MM.1S (cell line): ENCODE data around the gene ADCY9.
"Not testable (repeated sequence)": the region's sequence is repeated elsewhere in the genome, so short reads cannot be mapped to it uniquely, and the experiment has no call there.

Experiments
- DNase-seq: peaks from one replicate; pipeline ENCODE4 v3.0.0-alpha.2; 2015
- H2AFZ ChIP-seq: fragments of 300-600 bp; sonication (generic); 2 replicates; pipeline ENCODE4 v1.6.0; 2016; ENCODE audit warnings: antibody characterized with exemption, low read length
- H3F3A ChIP-seq: fragments of 300-600 bp; sonication (generic); 2 replicates; pipeline ENCODE4 v1.6.1; 2016; ENCODE audit warnings: mild to moderate bottlenecking, antibody characterized with exemption, low read length, moderate library complexity, mixed read lengths; ENCODE audit not compliant: insufficient read depth
- H3K27ac ChIP-seq: fragments of 300-600 bp; sonication (generic); 2 replicates; pipeline ENCODE4 v1.5.1; 2016; ENCODE audit warnings: mild to moderate bottlenecking, low read length
- H3K27me3 ChIP-seq: fragments of 300-600 bp; sonication (generic); replicated peaks from 2 replicates; pipeline ENCODE4 v1.6.0; 2016; ENCODE audit warnings: low read length; ENCODE audit not compliant: insufficient read depth
- H3K36me3 ChIP-seq: fragments of 300-600 bp; sonication (generic); replicated peaks from 2 replicates; pipeline ENCODE4 v1.6.1; 2016; ENCODE audit warnings: mild to moderate bottlenecking, low read length, mixed read lengths; ENCODE audit not compliant: insufficient read depth
- H3K4me1 ChIP-seq: fragments of 300-600 bp; sonication (generic); 2 replicates; pipeline ENCODE4 v1.6.1; 2016; ENCODE audit warnings: low read length, mixed read lengths
- H3K4me2 ChIP-seq: fragments of 300-600 bp; sonication (generic); 2 replicates; pipeline ENCODE4 v1.6.0; 2016; ENCODE audit warnings: low read depth, low read length
- H3K4me3 ChIP-seq: fragments of 300-600 bp; sonication (generic); 2 replicates; pipeline ENCODE4 v1.5.1; 2016; ENCODE audit warnings: low read length, mixed read lengths
- H3K79me2 ChIP-seq: fragments of 300-600 bp; sonication (generic); 2 replicates; pipeline ENCODE4 v1.6.1; 2016; ENCODE audit warnings: mixed run types, low read length, mixed read lengths
- H3K9ac ChIP-seq: fragments of 300-600 bp; sonication (generic); 2 replicates; pipeline ENCODE4 v1.6.1; 2016; ENCODE audit warnings: low read length, mixed read lengths
- H3K9me2 ChIP-seq: fragments of 300-600 bp; sonication (generic); replicated peaks from 2 replicates; pipeline ENCODE4 v1.6.1; 2016; ENCODE audit warnings: mild to moderate bottlenecking, low read length, mixed read lengths; ENCODE audit not compliant: insufficient read depth
- H3K9me3 ChIP-seq: fragments of 300-600 bp; sonication (generic); replicated peaks from 2 replicates; pipeline ENCODE4 v1.6.1; 2016; ENCODE audit warnings: mild to moderate bottlenecking, low read length, mixed read lengths; ENCODE audit not compliant: insufficient read depth
- H4K20me1 ChIP-seq: fragments of 300-600 bp; sonication (generic); 2 replicates; pipeline ENCODE4 v1.6.1; 2016; ENCODE audit warnings: mild to moderate bottlenecking, low read length, moderate library complexity, mixed read lengths; ENCODE audit not compliant: insufficient read depth
- EZH2 ChIP-seq: fragments of 300-600 bp; sonication (generic); optimal IDR thresholded peaks from 2 replicates; pipeline ENCODE3; 2017; ENCODE audit warnings: low read depth, mild to moderate bottlenecking, antibody characterized with exemption, low read length, mixed read lengths
- EZH2phosphoT487 ChIP-seq: fragments of 300-600 bp; sonication (generic); IDR thresholded peaks from 2 replicates; pipeline ENCODE4 v1.6.1; 2018; ENCODE audit warnings: antibody characterized with exemption, low read length
- TF ChIP-seq, protein P1 (sequence below): fragments of 300-600 bp; sonication (generic); IDR thresholded peaks from 2 replicates; pipeline ENCODE4 v1.5.1; 2016; ENCODE audit warnings: antibody characterized with exemption, low read length, mixed read lengths

The ADCY9 gene

DNA sequence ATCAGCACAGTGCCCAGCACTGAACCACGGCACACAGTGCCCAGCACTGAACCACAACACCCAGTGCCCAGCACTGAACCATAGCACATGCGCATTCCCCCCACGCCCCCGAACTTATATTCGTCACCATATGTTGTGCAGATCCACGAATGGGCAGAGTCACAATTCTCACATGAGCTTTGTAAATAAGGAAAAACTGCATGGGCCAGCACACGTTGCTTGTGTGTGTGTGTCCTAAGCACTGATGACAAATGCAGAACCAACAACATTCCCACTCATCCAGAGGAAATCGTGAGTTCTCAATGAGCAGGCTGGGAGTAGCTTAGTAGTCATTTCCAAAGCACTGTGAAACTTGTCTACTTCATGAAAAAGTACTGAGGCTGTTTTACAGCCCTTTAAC, 70.0 kb downstream of the ADCY9 start:
- no peaks in the 10 kb centered on the region for H4K20me1 ChIP-seq

GRCh38 chr16:4045561-4045960, 70.7 kb downstream of the ADCY9 start:
- not testable (repeated sequence) for H3K36me3 ChIP-seq, H3K4me2 ChIP-seq, H4K20me1 ChIP-seq, H3K9me3 ChIP-seq, H3K27ac ChIP-seq, H3K9ac ChIP-seq, H3K79me2 ChIP-seq, H3K4me1 ChIP-seq, H3F3A ChIP-seq, DNase-seq, H3K4me3 ChIP-seq, H2AFZ ChIP-seq, H3K9me2 ChIP-seq
- H3K27me3 ChIP-seq: peaks cover 41% of the 10 kb centered on the region

More for the DNA sequence above, 70.0 kb downstream of the ADCY9 start:
- no peaks in the 10 kb centered on the region for H3K9me3 ChIP-seq
- no peaks in the 10 kb centered on the region for H3K4me1 ChIP-seq
- no peak overlapping the region for H3K9ac ChIP-seq
- DNase-seq: no peak
- H3K4me3 ChIP-seq: no peak overlapping the region
- no peak overlapping the region for H3K4me2 ChIP-seq
- no peak overlapping the region for H2AFZ ChIP-seq
- H3K27ac ChIP-seq: no peak overlapping the region
- H3K9me2 ChIP-seq: no peaks in the 10 kb centered on the region
- H3F3A ChIP-seq: no peaks in the 10 kb centered on the region
- no peaks in the 10 kb centered on the region for H3K79me2 ChIP-seq
- H3K36me3 ChIP-seq: no peaks in the 10 kb centered on the region
- TF ChIP-seq EZH2phosphoT487: no peak
- peaks cover 41% of the 10 kb centered on the region for H3K27me3 ChIP-seq

GRCh38 chr16:4042581-4042980, 73.7 kb downstream of the ADCY9 start:
- Histone ChIP-seq H3K9me3 (no peaks in the 10 kb centered on the region), H3K79me2 (no peaks in the 10 kb centered on the region), H3K4me1 (no peaks in the 10 kb centered on the region), H3K9ac (no peak overlapping the region), H3K4me2 (no peak overlapping the region), H4K20me1 (no peaks in the 10 kb centered on the region), H3K27ac (no peak overlapping the region), H3K36me3 (no peaks in the 10 kb centered on the region), H3F3A (no peaks in the 10 kb centered on the region), H3K27me3 (peaks cover 21% of the 10 kb centered on the region; the same call in 1 of the 2 replicates), H3K4me3 (no peak overlapping the region), H2AFZ (no peak overlapping the region), H3K9me2 (no peaks in the 10 kb centered on the region)
- TF ChIP-seq EZH2phosphoT487 (no peak), EZH2 (no peak)
- TF ChIP-seq, protein P1, sequence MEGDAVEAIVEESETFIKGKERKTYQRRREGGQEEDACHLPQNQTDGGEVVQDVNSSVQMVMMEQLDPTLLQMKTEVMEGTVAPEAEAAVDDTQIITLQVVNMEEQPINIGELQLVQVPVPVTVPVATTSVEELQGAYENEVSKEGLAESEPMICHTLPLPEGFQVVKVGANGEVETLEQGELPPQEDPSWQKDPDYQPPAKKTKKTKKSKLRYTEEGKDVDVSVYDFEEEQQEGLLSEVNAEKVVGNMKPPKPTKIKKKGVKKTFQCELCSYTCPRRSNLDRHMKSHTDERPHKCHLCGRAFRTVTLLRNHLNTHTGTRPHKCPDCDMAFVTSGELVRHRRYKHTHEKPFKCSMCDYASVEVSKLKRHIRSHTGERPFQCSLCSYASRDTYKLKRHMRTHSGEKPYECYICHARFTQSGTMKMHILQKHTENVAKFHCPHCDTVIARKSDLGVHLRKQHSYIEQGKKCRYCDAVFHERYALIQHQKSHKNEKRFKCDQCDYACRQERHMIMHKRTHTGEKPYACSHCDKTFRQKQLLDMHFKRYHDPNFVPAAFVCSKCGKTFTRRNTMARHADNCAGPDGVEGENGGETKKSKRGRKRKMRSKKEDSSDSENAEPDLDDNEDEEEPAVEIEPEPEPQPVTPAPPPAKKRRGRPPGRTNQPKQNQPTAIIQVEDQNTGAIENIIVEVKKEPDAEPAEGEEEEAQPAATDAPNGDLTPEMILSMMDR: no peak
- no peak for DNase-seq

GRCh38 chr16:4038448-4038847, 77.8 kb downstream of the ADCY9 start:
- no peaks in the 10 kb centered on the region for H3K79me2 ChIP-seq
- H3K27me3 ChIP-seq: peaks cover 20% of the 10 kb centered on the region
- H2AFZ ChIP-seq: no peak overlapping the region
- H3K4me3 ChIP-seq: no peak overlapping the region
- no peak overlapping the region for H3K9ac ChIP-seq
- no peak overlapping the region for H3K4me2 ChIP-seq
- no peaks in the 10 kb centered on the region for H4K20me1 ChIP-seq
- H3K27ac ChIP-seq: no peak overlapping the region
- H3K36me3 ChIP-seq: no peaks in the 10 kb centered on the region
- no peaks in the 10 kb centered on the region for H3F3A ChIP-seq
- TF ChIP-seq EZH2 (no peak), EZH2phosphoT487 (no peak)
- TF ChIP-seq, protein P1: no peak
- H3K9me3 ChIP-seq: no peaks in the 10 kb centered on the region
- no peaks in the 10 kb centered on the region for H3K4me1 ChIP-seq
- H3K9me2 ChIP-seq: no peaks in the 10 kb centered on the region
- no peak for DNase-seq

- not testable (repeated sequence) for H3K9me3 ChIP-seq
These were observed 79.3 kb downstream of the ADCY9 start for GRCh38 chr16:4036952-4037351.

More at GRCh38 chr16:4036952-4037351, 79.3 kb downstream of the ADCY9 start:
- H3K4me3 ChIP-seq, H3F3A ChIP-seq, H3K27ac ChIP-seq, H3K79me2 ChIP-seq, H3K36me3 ChIP-seq, H2AFZ ChIP-seq, H3K9me2 ChIP-seq, H3K4me2 ChIP-seq, DNase-seq, H4K20me1 ChIP-seq, H3K4me1 ChIP-seq, H3K9ac ChIP-seq: not testable (repeated sequence)
- H3K27me3 ChIP-seq: peaks cover 16% of the 10 kb centered on the region
